Measurements from ENCODE around the gene AEBP1.
A peak's percentile ranks its signal among the peaks of the same experiment; 100 is the strongest.

Gene AEBP1

DNA sequence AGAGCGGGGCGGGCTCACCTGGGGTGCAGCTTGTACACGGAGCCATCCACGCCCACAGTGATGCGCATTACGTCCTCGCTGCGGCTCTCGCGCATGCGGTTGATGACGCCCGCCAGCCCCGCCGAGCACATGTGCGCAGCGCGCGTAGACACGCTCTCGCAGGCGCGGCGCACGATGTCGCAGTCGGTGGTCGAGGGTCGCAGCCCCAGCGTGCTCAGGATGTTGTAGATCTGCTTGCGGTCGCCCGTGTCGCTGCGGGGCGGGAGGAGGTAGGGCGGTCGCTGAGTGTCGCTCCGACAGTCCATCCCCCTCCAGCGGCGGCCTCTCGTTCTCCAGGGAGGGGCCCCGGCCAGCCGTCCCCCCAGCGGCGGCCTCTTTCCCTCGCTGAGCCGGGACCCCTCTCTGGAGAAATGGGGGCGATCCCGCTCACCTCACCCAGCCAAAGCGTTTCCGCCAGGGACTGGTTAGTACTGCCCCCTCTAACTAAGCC lies 41.4 kb downstream of the AEBP1 start:
- DNase-seq = no peak

DNA sequence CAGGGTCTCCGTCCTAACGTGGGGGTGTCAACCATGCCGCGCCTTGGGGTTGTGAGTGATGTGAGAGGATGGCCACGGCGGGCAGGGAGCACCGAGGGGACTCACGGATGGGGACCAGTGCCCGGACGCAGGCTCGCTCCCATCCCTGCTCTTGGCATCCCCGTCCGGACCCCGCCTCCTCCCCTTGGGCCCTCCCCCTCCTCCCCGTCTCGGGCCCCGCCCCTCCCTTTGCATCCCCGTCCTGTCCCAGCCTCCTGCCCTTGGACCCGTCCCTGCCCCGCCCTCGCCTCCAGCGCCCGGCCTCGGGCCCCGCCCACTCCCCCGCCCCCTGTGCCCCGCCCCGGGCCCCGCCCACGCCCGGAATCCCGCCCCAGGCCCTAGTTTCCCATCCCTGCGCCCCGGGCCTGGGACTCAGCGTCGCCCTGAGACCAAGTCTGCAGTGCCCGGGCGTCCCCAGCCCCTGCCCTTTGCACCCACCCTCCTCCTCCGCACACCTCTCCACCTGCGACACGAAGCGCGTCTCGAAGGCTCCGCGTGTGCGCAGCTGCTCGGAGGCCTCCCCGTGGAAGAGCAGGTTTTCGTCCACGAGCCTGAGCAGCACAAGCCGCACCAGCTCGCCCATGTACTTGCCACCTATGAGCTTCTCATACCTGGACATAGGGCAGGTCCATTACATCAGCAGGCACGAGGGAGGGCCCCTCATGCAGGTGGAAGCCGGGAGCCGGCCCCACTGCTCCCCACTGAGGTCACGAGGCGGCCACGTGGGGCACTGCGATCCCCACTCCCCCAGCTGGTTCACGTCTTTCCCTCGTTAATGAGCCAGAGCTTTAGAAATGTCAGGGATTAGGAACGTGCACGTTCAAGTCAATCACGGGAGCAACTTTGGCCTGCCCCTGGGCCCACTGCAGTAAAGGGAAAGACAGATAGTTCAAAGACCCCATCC lies 42.1 kb downstream of the AEBP1 start:
- peak; percentile 15 for DNase-seq

DNA sequence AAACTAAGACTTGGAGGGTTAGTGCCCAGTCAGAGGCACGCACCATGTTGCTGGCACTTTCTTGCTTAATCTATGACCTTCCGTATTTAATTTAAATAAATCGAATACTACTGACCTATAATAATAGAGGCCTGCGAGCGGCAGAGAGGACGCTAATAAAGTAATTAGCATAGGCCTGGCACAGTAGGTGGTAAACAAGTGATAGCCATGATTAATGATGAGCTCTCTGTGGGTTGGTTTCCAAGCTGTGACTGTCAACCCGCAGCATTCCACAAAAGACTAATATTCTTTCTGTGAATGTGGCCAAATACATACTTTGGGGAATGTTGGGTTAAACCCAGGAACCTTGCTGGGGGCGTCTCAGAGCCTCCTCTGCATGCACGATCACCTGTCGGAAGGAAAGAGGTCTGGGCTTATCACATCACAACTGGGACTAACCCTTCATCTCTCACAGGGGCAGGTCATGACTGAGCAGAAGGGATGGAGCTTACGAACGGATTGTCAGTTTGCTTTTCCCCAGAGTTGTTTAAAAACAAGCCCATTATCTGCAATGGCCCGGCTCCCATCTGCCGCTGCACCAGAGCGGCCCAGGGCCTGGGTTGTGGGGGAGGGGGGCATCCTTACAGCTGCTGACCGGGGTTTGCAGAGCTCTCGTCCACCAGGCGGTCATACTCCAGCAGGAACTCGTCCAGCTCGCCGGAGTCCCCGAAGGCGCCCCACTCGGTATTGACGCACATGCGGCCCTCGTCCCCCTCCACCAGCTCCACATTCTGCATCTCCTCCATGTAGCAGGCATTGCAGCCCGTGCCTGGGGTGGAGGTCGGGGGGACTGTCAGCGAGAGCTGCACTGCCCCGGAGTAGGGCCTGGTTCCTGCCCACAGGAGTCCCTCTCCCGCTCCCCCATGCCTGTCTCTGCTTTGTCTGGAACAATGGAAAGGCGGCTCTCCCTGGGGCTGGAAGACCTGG lies 43.2 kb downstream of the AEBP1 start:
- DNase-seq = no peak

DNA sequence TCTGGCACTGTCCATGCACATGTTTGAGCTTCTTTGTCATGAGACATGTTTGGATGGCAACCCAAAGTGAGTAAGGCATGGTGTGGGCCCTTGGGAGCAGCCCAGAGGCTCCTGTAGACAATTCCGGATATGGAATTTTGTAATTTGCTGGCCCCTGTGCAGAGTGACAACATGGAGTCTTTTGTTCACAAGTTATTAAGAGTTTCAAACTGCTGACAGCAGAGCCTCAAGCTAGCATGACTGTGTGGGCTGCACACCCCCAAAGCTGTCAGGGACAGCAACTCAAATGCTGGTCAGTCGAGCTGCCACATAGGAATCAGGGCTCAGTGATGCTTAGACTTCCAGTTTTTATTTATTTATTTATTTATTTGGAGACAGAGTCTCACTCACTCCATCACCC lies 44.0 kb downstream of the AEBP1 start:
- no peak for DNase-seq

DNA sequence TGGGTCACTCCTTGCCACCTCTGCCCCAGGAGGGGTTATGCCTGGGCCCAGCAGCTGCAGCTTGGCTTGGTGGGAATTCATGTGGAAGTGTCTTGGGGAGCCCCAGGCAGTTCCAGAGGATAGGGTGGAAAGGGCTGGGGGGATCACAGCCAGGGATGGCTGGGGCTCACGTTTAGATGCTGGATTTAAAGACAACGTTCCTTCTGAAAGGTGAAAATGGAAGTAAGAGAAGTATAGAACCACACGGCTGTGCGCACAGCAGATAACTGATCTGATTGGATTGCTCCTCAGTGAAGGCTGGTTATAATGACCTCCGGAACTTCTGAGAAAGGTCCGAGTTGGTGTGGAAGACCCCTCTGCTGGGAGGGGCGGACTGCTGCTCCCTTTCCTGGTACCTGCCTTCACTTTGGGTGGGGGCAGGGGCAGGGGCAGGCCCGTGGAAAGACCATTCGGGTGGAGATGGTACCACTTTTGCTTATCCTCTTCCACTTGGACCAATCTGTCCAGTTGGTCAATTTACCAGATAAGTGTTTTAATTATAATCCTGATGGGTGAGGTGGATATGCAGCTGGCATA lies 44.9 kb downstream of the AEBP1 start:
- DNase-seq = no peak

DNA sequence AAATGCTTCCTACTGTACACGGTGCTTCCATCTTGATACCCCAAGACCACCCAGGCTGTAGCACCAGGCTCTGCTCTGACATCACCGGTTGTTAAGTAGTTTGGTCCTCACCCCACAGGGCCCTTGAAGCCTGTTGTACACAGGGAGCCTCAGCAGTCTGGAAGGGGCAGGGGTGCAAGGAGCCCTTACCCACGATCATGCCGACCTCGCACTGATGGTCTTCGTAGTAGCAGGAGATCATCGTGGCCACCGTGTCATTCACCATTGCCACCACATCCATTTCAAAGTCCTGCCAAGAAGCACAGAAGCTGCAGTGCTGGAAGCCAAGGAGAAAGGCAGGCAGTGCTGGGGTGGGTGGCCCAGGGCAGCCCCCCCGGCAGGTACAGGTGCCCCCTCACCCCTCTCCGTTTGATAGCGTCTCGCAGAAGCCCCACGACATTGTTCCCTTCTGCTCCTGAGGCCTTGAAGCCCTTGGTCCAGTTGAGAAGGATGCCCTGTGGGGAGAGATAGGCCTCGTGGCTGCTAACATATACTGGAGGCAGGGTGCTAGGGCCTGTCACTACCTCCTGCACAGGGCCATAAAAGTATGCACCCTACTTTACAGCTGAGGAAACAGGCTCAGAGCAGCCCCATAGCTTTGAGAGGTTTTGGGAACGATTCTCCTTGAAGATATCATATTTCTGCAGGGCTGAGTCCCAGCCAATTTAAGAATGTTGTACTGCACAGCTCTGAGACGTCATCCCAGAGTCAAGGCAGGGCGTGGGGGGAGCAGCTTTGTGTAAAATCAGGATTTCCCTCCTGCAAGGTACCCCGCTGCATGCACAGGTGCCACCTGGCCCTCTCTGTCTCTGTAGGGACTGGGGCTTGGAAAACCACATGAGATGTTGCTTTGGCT lies 45.7 kb downstream of the AEBP1 start:
- no peak for DNase-seq

DNA sequence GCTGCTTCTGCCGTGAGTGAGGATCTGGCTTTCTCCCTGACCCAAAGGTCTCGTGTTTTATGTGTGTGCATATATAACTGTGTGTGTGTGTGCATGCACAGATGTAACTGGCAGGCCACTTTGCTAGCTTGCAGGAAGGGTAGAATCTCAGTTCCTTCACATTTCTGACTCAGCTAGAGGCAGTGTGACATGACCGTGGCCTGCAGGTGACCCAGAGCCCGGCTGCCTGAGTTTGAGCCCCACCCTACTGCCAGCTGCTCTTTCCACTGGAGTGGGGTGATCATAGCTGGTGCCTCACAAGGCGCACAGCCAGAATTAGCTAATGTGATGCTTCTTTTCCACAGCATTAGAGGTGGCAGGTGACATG lies 46.3 kb downstream of the AEBP1 start:
- no peak for DNase-seq

DNA sequence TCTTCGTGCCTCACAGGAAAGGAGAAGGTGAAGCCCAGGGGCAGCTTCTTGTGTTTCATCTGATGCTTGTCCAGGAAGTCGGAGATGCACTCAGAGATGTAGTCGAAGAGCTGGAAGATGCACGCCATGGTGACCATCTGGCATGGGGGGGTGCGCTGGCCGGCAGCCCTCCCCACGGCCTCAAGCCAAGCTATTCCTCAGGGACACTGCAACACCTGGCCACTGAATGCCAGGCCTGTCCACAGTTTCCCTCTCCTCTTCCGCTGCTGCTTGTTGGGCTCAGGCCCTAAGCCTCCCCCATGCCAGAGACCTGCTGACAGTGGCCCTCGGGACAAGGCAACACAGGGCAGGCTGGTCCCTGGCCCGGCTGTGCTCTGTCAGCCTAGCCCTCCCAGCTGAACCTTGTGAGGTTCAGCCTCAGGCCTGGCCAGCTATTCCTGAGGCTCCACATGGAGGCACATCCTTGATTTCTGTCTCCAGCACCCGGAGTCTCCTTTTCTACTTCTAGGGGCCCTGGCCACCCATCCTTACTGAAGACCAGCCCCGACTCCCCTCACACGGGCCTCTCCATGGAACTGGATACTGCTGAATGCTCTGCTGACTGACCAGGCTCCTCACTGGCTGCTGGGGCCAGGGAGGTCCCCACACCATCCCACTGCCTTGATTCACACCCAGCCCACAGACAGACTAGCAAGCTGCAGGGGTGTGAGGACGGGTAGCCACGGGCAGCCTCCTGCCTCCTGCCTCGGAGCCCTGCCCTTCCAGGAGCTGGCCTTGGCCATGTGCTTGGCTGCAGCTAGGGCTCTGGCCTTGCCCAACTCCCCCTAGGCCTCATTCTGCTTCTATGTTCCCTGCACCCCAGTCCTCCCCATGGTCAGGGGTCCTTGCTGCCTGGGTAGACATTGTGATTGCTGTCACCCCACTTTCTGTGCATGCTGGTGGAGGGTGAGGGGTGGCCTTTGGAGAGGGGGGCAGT lies 47.1 kb downstream of the AEBP1 start:
- DNase-seq = no peak

DNA sequence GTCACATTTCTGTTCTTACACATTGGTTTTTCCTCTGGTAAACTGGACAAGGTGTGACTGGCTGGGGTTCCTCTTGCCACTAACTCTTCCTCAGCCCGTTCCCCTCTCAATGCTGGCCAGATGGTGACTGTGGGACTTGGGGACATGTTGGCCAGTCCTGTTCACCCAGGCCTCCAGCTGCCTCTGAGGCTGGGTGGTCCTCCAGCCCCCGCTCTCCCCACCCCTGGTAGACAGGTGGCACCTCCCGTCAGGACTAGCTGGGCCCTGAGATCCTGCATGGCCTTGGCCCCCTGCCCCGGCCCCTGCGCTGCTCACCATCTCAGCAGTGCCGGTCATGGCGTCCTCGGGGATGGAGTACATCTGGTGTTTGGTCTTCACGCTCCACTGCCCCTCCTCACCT lies 47.8 kb downstream of the AEBP1 start:
- DNase-seq = no peak

DNA sequence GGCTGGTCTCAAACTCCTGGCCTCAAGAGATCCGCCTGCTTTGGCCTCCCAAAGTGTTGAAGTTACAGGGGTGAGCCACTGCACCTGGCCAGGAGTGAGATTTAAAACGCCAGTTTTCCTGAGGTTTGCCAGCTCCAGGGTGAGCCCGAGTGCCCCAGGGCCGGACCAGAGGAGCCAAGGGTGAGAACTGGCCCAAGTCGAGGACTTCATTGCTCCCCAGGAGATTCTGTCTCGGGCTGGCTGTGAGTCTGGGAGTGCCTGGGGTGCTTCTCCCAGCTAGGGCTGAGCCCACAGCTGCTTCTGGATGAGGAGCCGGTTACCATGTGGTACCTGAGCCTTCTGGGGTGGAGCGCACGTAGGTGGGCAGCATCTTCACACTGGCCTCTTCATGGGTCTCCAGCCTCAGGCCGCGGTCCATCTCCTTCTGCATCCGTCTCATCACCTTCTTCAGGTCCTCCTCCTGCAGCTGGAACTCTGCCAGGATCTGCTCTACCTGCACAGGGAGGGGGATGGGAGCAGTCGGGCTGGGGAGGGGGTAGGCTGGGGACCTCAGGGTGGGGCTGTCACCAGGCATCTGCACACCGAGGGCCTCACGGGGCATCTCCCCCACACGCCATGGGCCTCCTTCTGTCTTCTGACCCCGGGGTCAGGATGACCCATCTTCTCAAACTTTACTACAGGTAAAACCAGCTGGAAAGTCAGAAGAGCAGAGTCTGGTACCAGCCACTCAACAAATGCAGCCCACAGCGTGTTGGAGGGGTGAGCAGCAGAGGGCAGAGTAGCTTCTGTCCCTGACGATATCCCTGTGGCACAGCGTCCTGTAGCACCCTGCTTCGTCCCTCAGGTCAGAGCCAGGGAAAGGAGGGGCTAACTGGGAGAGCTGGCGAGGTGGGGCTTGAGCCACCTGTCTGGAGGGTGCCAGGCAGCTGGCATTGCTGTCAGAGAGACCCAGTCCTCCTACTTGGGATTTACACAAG lies 49.1 kb downstream of the AEBP1 start:
- no peak for DNase-seq

DNA sequence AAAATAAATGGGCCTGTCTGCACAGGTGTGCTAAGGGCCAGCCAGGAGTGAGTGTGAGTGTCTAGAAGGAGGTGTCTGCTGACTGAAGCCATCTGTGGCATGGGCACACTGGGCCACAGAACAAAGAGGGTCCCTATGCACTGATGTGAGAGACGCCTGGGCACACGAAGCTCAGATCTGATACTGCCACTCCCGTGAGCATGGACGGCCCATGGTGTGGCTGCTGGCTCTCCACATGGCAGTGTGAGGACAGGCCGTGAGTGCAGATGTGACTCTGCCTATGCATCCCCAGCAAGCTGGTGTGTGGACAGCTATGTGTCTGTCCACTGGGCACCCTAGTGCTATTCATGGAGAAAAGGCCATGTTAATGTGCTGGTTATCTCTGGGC lies 49.8 kb downstream of the AEBP1 start:
- no peak for DNase-seq

DNA sequence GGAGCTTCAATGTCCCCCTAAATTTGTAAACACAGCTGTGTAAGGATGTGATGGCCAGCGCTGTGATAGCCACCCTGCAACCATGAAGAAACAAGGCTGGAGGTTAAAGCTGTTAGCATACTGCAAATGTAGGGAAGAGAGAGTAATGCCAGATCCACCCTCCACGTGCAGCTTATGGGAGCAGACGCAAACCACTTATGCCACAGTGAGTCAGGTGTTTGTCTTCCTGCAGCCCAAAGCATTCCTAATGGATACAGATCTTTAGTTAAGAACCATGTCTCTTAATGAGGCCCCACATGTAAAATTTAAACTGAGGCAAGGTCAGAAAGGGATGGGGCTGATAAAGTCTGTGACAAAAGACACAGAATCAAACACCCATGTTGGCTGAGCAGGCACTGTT lies 50.6 kb downstream of the AEBP1 start:
- DNase-seq = no peak

DNA sequence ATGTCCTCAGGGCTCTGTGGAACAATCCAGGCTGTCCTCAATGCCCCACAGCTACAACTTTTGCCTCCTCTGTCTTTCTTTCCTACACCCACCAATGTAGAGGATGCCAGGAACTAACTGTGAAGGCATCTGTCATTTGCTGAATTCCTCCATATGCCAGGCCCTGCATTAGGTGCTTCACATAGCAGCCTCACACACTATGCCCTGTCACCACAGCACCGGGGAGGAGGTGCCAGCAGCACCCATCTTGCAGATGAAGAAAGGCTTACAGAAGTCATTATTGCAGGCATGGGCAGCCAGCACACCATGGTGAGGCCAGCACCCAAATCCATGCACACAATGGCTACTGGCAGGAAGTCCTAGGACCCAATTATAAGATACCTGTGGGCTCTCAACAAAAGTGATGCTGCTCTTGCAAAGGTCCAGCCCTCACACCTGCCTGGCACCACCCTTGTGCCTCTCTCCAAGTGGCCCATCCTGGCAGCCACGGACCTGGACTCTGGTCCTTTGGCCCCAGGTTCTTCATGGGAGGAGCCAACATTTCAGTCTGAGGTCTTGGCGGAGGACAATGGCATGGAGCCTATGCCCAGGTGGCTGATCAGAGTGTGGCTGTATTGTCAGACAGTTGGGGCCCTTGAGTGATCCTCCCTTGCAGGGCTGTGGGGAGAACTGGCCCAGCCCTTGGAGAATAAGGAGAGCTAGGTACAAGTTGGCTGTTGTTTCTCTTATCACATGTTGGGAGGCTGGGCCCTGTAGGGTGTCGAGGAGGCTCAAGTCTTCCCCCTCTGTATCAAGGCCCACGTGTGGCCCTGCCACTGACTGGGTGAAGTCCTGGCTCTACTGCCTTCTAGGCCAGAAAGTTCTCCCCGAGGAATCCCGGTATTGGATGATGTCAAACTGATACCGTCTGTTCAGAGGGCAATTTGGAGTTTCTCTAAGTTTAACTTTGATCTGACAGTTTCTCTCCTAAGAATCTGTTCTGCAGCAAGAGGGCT lies 51.3 kb downstream of the AEBP1 start:
- no peak for DNase-seq

DNA sequence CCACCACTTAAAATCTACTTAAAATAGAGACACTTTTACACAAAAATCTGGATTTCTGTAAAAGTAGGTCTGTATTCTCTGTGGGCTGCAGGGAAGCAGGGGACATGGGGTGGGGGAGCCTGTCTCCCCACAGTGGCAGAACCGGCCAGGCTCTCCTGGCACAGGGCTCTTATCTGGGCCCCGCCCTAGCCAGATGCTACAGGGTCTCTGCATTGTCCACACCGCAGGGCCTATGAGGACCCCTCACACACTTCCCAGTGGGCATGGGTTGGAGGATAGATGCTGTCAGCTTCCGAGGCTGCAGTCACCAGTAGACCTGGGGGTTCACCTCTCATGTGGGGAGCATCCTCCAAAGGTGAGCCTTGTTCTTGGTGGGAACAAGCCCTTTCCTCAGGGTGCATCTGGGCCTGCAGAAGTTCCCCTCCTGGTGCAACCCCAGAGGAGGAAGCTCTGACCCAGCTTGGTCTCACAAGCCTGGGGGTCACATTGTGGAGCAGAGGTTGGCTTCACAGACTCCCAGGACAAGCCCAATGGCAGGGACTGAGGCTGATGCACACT lies 52.4 kb downstream of the AEBP1 start:
- DNase-seq = no peak

DNA sequence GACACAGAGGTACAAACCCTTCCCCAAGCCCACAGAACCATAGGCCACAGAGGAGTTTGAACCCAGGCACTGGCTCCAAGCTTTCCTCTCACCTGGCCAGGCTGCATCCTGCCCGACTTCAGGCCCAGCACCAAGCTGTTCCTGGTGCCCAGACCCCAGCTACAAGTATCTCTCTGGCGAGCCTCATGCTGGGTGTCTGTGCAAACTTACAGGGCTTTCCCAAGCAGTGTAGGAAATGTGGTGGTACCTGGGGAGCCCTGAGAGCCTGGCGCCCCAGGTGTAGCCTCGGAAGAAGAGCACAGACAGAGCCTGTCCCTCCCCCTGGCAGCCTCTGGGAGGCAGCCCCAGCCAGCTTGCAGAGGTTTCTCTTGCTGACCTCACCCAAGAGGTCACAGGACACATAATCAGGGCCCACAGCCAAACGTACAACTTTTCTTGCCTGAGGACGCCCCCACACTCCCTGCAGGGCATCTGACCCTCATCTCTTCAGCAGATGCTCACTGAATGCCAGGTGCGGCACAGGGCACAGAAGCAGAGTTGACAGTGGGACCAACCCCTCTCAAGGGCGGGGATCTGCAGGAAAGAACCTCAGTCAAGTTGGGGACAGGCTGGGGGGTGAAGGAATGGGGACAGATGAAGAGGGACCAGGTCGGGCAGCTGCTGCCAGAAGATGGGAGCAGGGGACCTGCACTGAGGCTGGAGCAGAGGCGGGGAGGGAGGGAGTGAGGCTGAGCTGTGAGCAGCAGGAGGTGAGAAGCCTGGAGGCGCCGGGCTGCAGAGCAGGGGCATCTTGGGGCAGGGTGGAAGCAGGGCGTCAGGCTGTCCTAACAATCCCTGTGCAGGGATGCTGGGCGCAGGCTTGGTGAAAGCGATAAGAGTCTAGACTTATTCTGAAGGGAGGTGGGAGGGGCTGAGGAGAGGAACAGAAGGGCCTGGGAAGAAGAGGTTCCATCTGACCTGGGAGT lies 53.3 kb downstream of the AEBP1 start:
- DNase-seq = no peak

DNA sequence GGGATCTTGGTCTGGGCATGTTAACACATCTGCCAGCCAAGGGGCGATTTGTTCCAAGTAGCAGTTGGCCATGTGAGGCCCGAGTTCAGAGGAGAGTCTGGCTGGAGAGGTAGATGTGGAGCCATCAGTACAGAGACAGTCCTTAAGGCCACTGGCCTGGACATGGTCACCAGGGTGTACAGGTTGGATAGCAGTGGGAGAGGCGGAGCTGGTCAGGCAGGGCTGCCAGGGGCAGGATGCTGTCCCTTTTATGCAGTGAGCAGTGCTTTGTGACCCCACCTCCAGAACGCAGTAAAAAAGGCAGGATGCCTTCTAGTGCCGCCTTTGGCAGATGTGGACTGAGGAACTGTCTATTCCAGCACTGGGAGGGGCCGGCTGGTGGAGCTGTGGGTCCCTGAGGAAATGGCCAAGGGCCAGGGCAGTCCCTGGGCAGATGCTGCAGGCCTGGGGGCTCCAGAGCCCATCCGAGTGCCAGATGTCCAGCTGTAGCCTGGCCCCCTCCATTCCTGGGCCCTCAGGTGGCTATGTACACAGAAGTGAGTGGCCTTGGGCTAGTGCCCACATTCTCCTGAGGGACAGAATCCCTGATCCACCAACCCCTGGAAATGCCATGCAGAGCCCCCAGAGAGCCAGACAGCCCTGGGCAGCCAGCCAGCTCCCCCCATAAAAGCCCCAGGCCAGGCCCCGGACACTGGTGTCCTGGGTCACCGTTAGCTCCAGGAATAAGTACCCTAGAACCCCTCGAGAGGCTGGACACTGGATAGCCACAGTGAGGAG lies 54.1 kb downstream of the AEBP1 start:
- DNase-seq = no peak
